Measurements from ENCODE around the gene PDE4A.

Gene PDE4A

DNA sequence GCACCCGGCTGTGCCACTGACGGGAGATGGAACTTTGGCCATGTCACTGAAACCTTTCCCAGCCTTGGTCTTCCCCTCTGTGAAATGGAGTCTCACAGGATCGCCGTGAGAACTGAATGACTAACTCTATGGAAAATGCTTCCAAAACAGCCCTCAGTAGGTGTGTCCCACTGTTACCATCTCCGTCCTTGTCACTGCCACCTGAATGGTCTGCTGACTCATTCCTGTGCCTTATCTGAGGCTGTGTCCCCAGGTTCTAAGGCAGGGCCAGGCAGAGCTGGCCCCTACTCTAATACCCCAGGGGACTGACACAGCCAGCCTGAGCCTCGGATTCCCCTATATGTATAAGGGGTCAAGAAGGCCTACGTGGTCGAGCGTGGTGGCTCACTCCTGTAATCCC lies 21.5 kb upstream of the PDE4A start:
- TF ChIP-seq, protein P1, sequence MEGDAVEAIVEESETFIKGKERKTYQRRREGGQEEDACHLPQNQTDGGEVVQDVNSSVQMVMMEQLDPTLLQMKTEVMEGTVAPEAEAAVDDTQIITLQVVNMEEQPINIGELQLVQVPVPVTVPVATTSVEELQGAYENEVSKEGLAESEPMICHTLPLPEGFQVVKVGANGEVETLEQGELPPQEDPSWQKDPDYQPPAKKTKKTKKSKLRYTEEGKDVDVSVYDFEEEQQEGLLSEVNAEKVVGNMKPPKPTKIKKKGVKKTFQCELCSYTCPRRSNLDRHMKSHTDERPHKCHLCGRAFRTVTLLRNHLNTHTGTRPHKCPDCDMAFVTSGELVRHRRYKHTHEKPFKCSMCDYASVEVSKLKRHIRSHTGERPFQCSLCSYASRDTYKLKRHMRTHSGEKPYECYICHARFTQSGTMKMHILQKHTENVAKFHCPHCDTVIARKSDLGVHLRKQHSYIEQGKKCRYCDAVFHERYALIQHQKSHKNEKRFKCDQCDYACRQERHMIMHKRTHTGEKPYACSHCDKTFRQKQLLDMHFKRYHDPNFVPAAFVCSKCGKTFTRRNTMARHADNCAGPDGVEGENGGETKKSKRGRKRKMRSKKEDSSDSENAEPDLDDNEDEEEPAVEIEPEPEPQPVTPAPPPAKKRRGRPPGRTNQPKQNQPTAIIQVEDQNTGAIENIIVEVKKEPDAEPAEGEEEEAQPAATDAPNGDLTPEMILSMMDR (IDR thresholded peaks at IDR 0.05) = no peak

DNA sequence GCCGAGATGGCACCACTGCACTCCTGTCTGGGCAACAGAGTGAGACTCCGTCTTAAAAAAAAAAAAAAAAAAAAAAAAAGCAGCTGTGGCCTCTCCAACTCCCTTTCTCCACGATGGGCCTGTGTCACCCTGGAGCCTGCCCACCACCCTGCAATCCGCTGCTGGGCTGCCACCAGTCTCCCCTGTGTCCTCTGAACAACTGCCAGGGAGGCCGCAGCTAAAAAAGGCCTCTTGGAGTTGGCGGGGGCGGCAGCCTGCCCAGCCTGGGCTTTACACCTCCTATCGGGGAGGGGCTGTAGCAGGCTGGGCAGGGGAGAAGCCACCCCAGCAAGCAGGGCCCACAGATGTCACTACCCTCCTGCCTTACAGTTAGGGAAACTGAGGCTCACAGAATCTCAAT lies 20.5 kb upstream of the PDE4A start:
- TF ChIP-seq, protein P1 (IDR thresholded peaks at IDR 0.05) = no peak

DNA sequence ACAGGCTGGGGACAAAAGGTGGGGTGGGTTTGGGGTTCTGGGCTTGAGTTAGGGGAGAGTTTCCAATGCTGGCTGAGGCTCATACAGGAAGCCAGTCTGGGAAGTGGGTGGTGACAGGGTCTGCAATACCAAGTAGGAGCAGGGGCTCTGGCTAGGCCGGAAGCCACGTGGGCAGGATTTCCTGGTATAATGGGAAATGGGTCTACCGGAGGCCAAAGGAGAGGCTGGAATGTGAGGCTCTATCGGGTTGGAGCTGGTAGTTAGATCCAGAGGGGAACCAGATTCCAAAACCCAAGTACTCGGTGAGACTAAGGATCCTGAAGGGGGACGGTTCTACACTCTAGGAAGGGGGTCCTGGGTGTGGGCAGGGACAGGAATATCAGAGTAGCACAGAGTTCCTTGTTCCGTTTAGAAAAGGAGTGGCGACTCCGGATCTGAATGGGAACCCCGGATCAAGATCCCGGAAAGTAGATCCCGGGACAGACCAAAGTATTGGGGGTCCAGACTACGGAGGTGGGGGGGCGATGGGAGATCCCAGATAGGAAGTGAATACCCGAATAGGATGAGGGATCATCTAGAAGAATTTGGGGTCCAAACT lies 17.8 kb upstream of the PDE4A start:
- TF ChIP-seq, protein P1 (IDR thresholded peaks at IDR 0.05) = no peak

DNA sequence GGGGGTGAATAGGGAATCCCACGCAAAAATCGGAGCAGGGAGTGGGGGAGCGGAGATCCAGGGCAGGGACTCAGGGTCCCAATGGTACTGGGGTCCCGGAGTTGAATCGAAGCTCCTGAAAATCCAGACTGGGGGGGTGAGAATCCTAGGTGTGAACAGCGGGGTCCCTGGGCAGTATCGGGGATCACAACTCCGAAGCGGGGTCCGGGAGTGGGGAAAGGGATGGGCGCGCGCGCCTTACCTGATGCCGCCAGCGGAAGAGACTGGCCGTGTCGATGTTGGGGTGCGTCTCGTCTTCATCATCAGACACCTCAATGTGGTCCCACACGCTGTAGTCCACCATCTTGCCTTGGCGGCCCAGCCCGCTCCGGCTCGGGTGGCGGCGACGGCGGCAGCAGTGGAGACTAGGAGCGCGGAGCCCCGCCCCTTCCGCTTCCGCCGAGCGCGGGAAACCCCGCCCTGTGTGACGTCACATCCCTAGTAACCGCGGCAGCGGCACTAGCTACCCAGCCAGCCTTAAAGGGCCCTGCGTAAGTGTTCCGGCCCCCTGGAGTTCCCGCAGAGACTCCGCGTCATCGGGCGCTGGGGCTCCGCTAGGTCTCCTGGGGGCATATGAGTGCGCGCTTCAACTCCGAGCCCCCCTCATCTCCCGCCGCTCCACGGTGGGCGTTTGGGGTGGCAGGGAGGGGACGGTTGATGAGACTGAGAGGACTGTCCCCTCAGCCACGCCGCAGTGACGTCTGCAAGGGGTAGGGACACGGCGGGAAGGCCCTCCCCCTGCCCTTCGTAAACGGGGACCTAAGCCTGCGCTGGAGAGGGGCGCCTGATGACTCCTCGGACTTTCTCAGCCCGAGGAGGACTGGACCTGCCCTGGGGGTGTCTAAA lies 17.0 kb upstream of the PDE4A start, which contains the start of gene CDC37:
CDC37 (minus strand) TSS at position 406 of the 885 bp plus-strand sequence; CDS start at position 343, 63 bp downstream.
- TF ChIP-seq, protein P1 (IDR thresholded peaks at IDR 0.05) = no peak

DNA sequence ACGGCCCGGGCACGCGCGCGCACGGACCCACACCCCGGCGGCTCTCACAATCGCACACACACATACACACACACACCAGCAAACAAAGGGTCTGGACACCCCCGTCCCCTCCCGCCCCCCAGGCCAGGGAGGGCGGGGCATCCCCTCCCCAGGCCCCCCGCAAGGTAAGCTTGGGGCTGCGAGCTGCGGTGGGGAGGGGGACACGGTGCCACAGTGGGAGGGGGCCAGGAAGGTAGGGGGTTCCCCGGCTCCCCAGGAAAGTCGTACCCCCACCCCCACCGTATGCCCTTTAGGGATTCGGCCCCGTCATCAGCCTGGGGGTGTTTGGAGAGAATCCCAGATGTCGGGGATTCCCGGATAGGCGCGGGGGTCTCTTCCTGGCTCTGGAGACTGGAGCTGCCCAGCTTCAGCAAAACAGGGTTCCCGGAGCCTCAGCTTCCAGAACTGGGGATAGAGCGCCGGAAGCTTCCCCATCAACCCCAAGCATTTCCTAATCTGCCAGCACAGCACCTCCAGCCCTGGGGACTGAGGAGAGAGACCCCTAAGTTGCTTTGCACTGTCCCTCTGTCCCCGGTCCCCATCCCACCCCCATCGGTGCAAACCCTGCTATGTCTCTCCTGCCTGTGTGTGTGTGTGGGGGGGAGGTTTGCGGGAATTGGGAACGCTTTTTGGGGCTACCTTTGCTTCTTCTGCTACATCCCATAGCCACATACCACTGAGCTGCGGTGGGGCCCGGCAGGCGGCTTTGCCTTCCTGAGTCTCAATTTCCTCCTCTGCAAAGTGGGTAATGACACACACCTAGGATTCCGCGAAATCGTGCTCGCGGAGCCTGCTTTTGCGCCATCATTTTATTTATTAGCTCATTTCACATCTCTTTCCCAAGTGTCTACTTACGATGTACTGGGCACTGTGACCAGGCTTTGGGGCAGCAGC lies 15.2 kb upstream of the PDE4A start:
- TF ChIP-seq, protein P1 (IDR thresholded peaks at IDR 0.05) = no peak

DNA sequence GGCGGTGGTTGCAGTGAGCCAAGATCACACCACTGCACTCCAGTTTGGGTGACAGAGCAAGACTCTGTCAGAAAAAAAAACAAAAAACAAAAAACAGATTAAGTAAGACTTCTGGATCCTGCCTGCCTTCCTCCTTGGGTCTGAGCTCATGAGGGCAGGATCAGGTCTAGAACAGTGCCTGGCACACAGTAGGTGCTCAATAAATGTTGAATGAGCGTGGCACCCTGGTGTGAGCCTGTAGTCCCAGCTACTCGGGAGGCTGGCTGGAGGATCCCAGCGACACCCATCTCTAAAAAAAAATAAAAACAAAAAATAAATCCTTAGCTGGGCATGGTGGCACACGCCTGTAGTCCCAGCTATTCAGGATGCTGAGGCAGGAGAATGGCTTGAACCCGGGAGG lies 14.1 kb upstream of the PDE4A start:
- TF ChIP-seq, protein P1 (IDR thresholded peaks at IDR 0.05) = no peak

DNA sequence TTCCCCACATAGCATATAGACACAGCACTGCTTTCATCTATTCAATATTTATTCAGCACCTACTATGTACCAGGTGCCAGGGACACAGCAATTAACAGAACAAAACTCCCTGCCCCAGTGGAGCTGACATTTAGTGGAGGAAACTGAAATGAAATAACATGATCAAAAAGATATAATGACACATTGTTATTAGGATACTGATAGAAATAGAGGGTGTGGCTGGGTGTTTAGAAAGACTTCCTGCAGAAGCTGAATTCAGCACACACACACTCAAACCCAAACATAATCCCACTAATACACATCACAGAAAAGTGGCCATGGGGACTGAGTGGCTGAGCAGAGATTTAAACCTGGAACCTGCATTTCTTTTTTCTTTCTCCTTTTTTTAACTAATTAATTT lies 13.2 kb upstream of the PDE4A start:
- TF ChIP-seq, protein P1 (IDR thresholded peaks at IDR 0.05) = no peak
